DOHH2 (cell line): ENCODE results near the gene C1orf116.

Experiments
- H3F3A ChIP-seq: fragments of 200-600 bp; sonication (generic), shearing (Covaris generic); 2 replicates; pipeline ENCODE4 v1.6.0; 2016; ENCODE audit warnings: antibody characterized with exemption, mild to moderate bottlenecking; ENCODE audit not compliant: control insufficient read depth, insufficient read depth
- H3K27ac ChIP-seq: fragments of 200-600 bp; sonication (generic); 2 replicates; pipeline ENCODE4 v1.5.1; 2014; ENCODE audit warnings: low read depth, mild to moderate bottlenecking, low read length, moderate library complexity
- H3K27me3 ChIP-seq: fragments of 200-600 bp; sonication (generic); 2 replicates; pipeline ENCODE4 v1.6.1; 2014; ENCODE audit warnings: mild to moderate bottlenecking, low read length, mixed read lengths; ENCODE audit not compliant: control insufficient read depth
- H3K36me3 ChIP-seq: fragments of 200-600 bp; sonication (generic); 2 replicates; pipeline ENCODE4 v1.6.1; 2014; ENCODE audit warnings: mild to moderate bottlenecking, low read length, moderate library complexity, mixed read lengths; ENCODE audit not compliant: control insufficient read depth
- H3K4me1 ChIP-seq: fragments of 200-600 bp; sonication (generic); 2 replicates; pipeline ENCODE4 v1.6.1; 2014; ENCODE audit warnings: mild to moderate bottlenecking, low read length, mixed read lengths; ENCODE audit not compliant: control insufficient read depth
- H3K4me2 ChIP-seq: fragments of 200-600 bp; sonication (generic); 2 replicates; pipeline ENCODE4 v1.6.0; 2014; ENCODE audit warnings: mild to moderate bottlenecking, low read length, moderate library complexity
- H3K4me3 ChIP-seq: fragments of 200-600 bp; sonication (generic); 2 replicates; pipeline ENCODE4 v1.5.1; 2014; ENCODE audit warnings: mild to moderate bottlenecking, low read length, mixed read lengths
- H3K79me2 ChIP-seq: fragments of 200-600 bp; sonication (generic); 2 replicates; pipeline ENCODE4 v1.6.1; 2014; ENCODE audit warnings: mild to moderate bottlenecking, low read length, mixed read lengths; ENCODE audit not compliant: control insufficient read depth
- H3K9me2 ChIP-seq: fragments of 200-600 bp; sonication (generic); replicated peaks from 2 replicates; pipeline ENCODE4 v1.6.1; 2014; ENCODE audit warnings: mild to moderate bottlenecking, low read length, mixed read lengths; ENCODE audit not compliant: control insufficient read depth
- H3K9me3 ChIP-seq: fragments of 200-600 bp; sonication (generic); 2 replicates; pipeline ENCODE4 v1.6.1; 2014; ENCODE audit warnings: antibody characterized with exemption, low read length, mixed read lengths; ENCODE audit not compliant: control insufficient read depth, insufficient read depth
- H4K20me1 ChIP-seq: fragments of 200-600 bp; sonication (generic); 2 replicates; pipeline ENCODE4 v1.6.0; 2014; ENCODE audit warnings: low read depth, mild to moderate bottlenecking, antibody characterized with exemption, low read length, moderate library complexity; ENCODE audit not compliant: control insufficient read depth, insufficient read depth
- CTCF ChIP-seq: fragments of 200-600 bp; sonication (generic); IDR thresholded peaks from one replicate; pipeline ENCODE4 v1.5.1; 2014; ENCODE audit warnings: antibody characterized with exemption, mild to moderate bottlenecking, low read depth, low read length; ENCODE audit not compliant: poor library complexity, severe bottlenecking
- EZH2phosphoT487 ChIP-seq: fragments of 200-600 bp; sonication (generic); IDR thresholded peaks from 2 replicates; pipeline ENCODE4 v1.6.1; 2017; ENCODE audit warnings: borderline replicate concordance, mild to moderate bottlenecking, antibody characterized with exemption, low read length, moderate library complexity, mixed read lengths

Gene C1orf116

GRCh38 chr1:207039380-207040180 is 7.0 kb upstream of the C1orf116 start:
- no peak overlapping the region for H3K4me2 ChIP-seq
- TF ChIP-seq CTCF (no peak), EZH2phosphoT487 (no peak)

GRCh38 chr1:207036865-207037264 is 4.3 kb upstream of the C1orf116 start:
- Histone ChIP-seq H3K36me3 (no peaks in the 10 kb centered on the region), H4K20me1 (no peaks in the 10 kb centered on the region), H3K27me3 (peaks cover 28% of the 10 kb centered on the region), H3K4me2 (no peak overlapping the region), H3F3A (no peaks in the 10 kb centered on the region), H3K79me2 (no peaks in the 10 kb centered on the region), H3K4me1 (no peaks in the 10 kb centered on the region), H3K27ac (no peak overlapping the region), H3K4me3 (no peak overlapping the region), H3K9me3 (no peaks in the 10 kb centered on the region), H3K9me2 (no peaks in the 10 kb centered on the region)
- TF ChIP-seq CTCF (no peak), EZH2phosphoT487 (no peak)

More at GRCh38 chr1:207039380-207040180, 7.0 kb upstream of the C1orf116 start:
- H3K27me3 ChIP-seq: peaks cover 18% of the 10 kb centered on the region
- H3K9me2 ChIP-seq: no peaks in the 10 kb centered on the region
- no peaks in the 10 kb centered on the region for H3K79me2 ChIP-seq
- H4K20me1 ChIP-seq: no peaks in the 10 kb centered on the region
- H3K4me3 ChIP-seq: no peak overlapping the region
- no peak overlapping the region for H3K27ac ChIP-seq
- H3K36me3 ChIP-seq: no peaks in the 10 kb centered on the region
- H3K9me3 ChIP-seq: no peaks in the 10 kb centered on the region
- H3K4me1 ChIP-seq: no peaks in the 10 kb centered on the region
- H3F3A ChIP-seq: no peaks in the 10 kb centered on the region

GRCh38 chr1:207035877-207036551 is 3.5 kb upstream of the C1orf116 start:
- no peaks in the 10 kb centered on the region for H3K9me3 ChIP-seq
- no peaks in the 10 kb centered on the region for H3K9me2 ChIP-seq
- H3K79me2 ChIP-seq: no peaks in the 10 kb centered on the region
- H3K27me3 ChIP-seq: peaks cover 37% of the 10 kb centered on the region
- no peaks in the 10 kb centered on the region for H3K4me1 ChIP-seq
- no peaks in the 10 kb centered on the region for H3F3A ChIP-seq
- H3K27ac ChIP-seq: no peak overlapping the region
- H3K36me3 ChIP-seq: no peaks in the 10 kb centered on the region
- no peak overlapping the region for H3K4me2 ChIP-seq
- no peak for TF ChIP-seq CTCF
- TF ChIP-seq EZH2phosphoT487: no peak
- no peak overlapping the region for H3K4me3 ChIP-seq
- no peaks in the 10 kb centered on the region for H4K20me1 ChIP-seq
